ENCODE measurements around the gene SP1. TPM values are rescaled to one million over a fixed set of nuclear protein-coding genes. Genes with fewer than 3 reads are reported as not detected.
A peak's percentile ranks its signal among the peaks of the same experiment; 100 is the strongest.

The SP1 gene
- total and polyA plus RNA-seq, 9 donors = 25.7 to 109 (median 85.9) TPM

- Histone ChIP-seq H3K9me3 (no peaks in the 10 kb centered on the region), H3K27ac (peak overlapping the region; percentile 64 to 85), H3K4me3 (peak overlapping the region; percentile 1), H3K36me3 (no peaks in the 10 kb centered on the region), H3K4me1 (ENCODE audit: insufficient read depth) (peaks cover 21% of the 10 kb centered on the region), H3K27me3 (no peaks in the 10 kb centered on the region)
- intact Hi-C loops (cut with DNase I) = loop anchor here in 1 of 4 donors (5.0 kb wide), 2 partner anchors 43 to 73 kb away; partner anchors contain the start of gene SP1
- WGBS, 3 donors = 10 to 19% (median 15%) methylated on average over 7 to 9 of the region's 9 CpGs
- TF ChIP-seq EP300 (IDR thresholded peaks at IDR 0.05) = no peak
- TF ChIP-seq POLR2A (IDR thresholded peaks at IDR 0.05) = peak; percentile 35
- peak; percentile 80 to 87 (median 83) for DNase-seq
Measured at GRCh38 chr12:53424626-53425514, 44.9 kb downstream of the SP1 start.

GRCh38 chr12:53425515-53426150 is 45.7 kb downstream of the SP1 start:
- H3K27ac ChIP-seq = peak overlapping the region; percentile 64 to 85
- DNase-seq = peak; percentile 42 to 59 (median 49)

GRCh38 chr12:53427905-53428594 is 48.1 kb downstream of the SP1 start:
- H3K27me3 ChIP-seq = no peaks in the 10 kb centered on the region
- H3K4me3 ChIP-seq = no peak overlapping the region
- no peak for TF ChIP-seq EP300 (IDR thresholded peaks at IDR 0.05)
- no peak for TF ChIP-seq CTCF (IDR thresholded peaks at IDR 0.05)
- no peak for TF ChIP-seq POLR2A (IDR thresholded peaks at IDR 0.05)
- H3K36me3 ChIP-seq = no peaks in the 10 kb centered on the region
- WGBS, 3 donors = 77 to 81% (median 78%) methylated on average over 7 of the region's 7 CpGs
- intact Hi-C loops (cut with DNase I) = no loop called here
- no peaks in the 10 kb centered on the region for H3K9me3 ChIP-seq
- peak overlapping the region in 1 of 2 donors; percentile 4 for H3K27ac ChIP-seq
- DNase-seq = peak in 1 of 5 donors; percentile 17
- H3K4me1 ChIP-seq (ENCODE audit: insufficient read depth) = peaks cover 18% of the 10 kb centered on the region

More at GRCh38 chr12:53425515-53426150, 45.7 kb downstream of the SP1 start:
- intact Hi-C loops (cut with DNase I) = no loop called here
- Histone ChIP-seq H3K27me3 (no peaks in the 10 kb centered on the region), H3K4me1 (ENCODE audit: insufficient read depth) (peaks cover 21% of the 10 kb centered on the region), H3K36me3 (no peaks in the 10 kb centered on the region), H3K4me3 (peak overlapping the region; percentile 1), H3K9me3 (no peaks in the 10 kb centered on the region)
- WGBS, 3 donors = 25 to 32% (median 30%) methylated on average over 11 of the region's 11 CpGs
- no peak for TF ChIP-seq POLR2A (IDR thresholded peaks at IDR 0.05)
- no peak for TF ChIP-seq EP300 (IDR thresholded peaks at IDR 0.05)
- no peak for TF ChIP-seq CTCF (IDR thresholded peaks at IDR 0.05)

GRCh38 chr12:53428741-53429140 is 48.8 kb downstream of the SP1 start:
- TF ChIP-seq CTCF (IDR thresholded peaks at IDR 0.05) = no peak
- TF ChIP-seq POLR2A (IDR thresholded peaks at IDR 0.05) = no peak
- TF ChIP-seq EP300 (IDR thresholded peaks at IDR 0.05) = no peak
- Histone ChIP-seq H3K4me3 (no peak overlapping the region), H3K27ac (no peak overlapping the region), H3K4me1 (ENCODE audit: insufficient read depth) (peaks cover 17% of the 10 kb centered on the region), H3K27me3 (no peaks in the 10 kb centered on the region), H3K9me3 (no peaks in the 10 kb centered on the region), H3K36me3 (no peaks in the 10 kb centered on the region)
- intact Hi-C loops (cut with DNase I) = no loop called here
- WGBS, 3 donors = 69 to 88% (median 82%) methylated on average over 7 of the region's 7 CpGs
- peak in 1 of 5 donors; percentile 31 for DNase-seq
